Embryonic facial prominence (tissue), 1 donor: ENCODE results near the gene FLYWCH1.

ENCODE experiments used
- DNase-seq: peaks from one replicate; pipeline ENCODE4 v3.0.0-alpha.2; 2016; ENCODE audit errors: extremely low spot score

FLYWCH1 gene

GRCh38 chr16:2985893-2986355 is 74.2 kb downstream of the FLYWCH1 start:
- DNase-seq, result no peak

DNA sequence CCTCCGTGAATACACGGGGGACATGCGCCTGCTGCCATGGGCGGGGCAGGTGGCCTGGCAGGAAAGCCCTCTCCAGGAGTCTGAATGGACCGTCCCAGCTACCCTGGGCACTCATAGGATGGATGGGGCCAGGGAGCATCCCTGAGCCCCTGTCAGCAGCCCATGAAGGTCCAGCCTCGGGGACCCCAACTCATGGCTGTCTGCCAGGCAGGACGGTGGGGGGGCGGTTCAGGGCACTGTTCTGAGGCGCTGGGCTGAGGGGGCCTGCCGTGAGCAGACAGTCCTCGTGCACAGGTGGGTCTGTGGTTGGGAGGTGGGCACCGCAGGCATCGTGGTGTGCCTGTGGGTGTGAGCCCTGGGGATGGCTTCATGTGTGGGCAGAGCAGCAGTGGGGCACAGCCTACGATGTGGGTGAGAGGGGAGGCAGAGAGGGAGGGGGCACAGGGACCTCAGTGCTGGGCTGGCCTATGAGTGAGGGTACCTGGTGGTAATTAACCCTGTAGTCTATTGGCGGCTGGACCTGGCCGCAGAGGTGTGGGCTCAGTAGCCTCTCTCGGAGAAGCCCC is 75.0 kb downstream of the FLYWCH1 start:
- no peak for DNase-seq

DNA sequence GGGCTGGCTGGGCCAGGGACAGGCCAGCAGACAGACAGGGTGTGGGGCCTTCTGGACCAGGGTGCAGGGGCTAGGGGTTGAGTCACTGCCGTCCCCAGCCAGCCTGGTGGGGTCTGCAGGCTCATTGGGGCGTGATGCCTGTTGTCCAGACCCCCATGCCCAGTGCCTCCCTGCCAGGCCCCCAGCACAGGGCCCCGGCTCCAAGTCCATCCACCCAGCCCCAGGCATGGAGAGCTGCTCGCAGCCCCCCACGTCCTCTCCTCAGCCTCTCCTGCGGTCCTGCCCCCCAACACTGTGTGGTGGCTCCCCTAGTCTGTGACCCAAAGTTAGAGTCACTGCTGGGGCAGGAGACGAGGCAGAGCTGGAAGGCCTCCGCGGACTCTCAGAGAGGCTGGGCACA is 75.6 kb downstream of the FLYWCH1 start:
- no peak for DNase-seq

- no peak for DNase-seq
These were observed 76.1 kb downstream of the FLYWCH1 start for GRCh38 chr16:2987833-2988232.

DNA sequence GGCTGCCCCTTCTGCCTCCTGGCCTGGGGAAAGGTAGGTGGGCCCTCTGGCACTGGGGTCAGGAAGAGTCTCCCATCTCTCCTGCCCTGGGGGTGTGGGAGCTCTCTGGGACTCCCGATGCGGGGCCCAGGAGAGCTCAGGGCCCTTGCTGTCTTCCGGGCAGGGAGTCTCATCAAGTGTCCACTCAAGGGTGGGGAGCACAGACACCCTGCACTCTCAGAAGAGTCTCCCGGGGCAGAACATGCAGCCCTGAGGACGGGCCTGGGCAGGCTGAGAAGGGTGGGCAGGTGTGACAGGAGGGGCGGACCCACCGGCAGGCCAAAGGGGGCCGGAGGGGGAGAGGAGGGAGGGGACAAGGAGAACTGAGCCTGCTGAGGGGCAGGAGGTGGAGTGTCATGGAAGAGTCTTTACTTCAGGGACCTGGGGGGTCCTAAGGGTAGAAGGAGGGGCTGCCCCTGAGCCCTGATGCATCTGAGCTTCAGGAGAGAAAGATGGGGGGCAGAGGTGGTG is 76.9 kb downstream of the FLYWCH1 start:
- DNase-seq, result no peak

DNA sequence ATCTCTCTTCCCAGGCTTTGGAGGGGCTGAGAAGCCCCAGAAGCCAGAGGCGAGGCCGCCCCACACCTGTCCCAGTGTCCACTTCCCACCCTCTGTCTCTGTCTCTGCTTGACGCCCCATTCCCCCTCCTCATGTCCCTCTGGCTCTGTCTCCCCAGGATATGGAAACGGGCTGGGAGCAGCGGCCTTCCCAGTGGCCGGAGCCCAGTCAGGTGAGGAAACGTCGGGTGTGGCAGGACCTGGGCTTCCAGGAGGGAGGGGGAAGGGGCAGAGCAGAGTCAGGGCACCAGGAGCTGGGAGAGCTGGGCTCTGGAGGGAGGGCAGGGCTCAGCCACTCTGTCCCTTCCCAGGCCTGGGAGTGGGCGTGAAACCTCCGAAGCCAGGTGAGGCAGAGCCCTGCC is 79.2 kb downstream of the FLYWCH1 start:
- DNase-seq, result no peak

DNA sequence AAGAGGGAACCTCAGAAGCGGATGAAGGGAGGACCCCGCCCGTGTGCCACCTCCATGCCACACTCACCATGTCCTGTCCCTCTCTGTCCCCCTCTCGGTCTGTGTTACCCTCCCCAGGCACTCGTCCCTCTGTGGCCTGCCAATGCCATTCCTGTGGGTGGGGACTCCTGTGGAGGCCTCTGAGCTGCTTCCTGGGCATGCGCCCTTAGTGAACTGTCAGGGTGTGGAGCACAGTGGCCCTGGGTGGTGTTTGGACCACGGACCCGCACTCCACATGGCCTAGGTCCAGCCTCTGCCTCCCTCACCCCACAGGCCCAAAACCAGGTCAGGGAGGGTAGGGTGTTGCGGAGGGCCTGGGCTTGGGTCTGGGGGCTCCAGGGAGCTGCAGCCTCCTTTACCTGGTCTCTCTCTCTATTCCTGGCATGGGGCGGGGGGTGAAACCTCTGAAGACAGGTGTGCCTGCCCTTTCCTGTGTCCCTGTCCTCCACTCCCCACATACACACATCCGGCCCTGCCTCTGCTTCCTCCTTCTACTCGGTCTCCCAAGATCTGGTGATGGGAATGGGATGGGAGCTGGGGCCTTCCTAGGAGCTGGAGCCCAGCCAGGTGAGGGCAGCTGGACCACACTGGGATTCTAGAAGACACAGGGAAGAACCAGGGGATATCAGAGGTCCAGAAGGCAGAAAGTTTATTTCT is 80.0 kb downstream of the FLYWCH1 start:
- no peak for DNase-seq

DNA sequence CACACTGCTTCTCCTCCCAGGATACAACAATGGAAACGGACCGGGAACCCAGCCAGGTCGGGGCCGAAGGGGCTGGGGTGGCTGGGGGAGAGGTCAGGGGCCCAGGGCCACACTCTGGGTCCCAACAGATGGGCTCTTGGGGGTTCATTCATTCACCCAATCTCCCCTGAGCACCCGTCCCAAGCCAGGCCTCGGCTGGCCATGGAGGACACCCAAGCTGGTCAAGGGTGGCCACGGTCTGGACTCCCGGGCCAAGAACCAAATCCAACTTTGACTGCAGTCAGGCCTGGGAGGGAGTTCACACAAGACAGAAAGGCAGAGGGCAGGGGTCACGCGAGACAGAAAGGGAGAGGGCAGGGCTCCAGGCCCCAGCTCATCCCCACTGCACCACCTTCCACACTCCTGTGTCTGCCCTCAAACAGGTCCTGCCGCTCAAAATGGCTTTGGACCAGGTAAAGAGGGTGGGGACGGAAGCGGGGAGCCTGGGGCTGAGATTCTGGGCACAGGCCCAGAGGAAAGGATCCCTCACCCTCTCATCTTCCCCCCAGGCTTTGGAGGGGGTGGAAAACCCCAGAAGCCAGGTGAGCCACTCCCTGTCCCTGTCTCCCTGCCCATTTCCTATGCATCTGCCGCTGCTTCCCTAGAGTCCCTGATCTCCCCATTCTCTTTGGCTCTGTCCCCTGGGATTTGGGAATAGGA is 80.8 kb downstream of the FLYWCH1 start:
- DNase-seq, result no peak

DNA sequence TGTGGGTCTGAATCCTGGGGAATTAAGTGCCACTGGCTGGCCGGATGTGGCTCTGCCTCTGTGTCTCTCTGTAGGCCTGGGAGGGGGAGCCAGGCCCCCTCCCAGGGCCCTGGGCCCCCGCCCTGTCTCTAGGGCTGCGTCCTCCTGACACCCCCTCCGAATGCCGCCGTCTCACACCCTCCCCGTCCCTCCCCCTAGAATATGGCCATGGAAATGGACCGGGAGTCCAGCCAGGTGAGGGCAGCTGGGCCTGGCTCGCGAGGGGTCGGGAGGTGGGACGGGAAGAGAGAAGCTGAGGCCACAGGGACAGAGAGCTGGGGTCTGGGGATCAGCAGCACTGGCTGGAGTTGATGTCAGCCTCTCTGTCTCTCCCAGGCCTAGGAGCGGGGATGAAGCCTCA is 84.6 kb downstream of the FLYWCH1 start:
- no peak for DNase-seq

GRCh38 chr16:2999929-3000328 is 88.2 kb downstream of the FLYWCH1 start:
- no peak for DNase-seq

DNA sequence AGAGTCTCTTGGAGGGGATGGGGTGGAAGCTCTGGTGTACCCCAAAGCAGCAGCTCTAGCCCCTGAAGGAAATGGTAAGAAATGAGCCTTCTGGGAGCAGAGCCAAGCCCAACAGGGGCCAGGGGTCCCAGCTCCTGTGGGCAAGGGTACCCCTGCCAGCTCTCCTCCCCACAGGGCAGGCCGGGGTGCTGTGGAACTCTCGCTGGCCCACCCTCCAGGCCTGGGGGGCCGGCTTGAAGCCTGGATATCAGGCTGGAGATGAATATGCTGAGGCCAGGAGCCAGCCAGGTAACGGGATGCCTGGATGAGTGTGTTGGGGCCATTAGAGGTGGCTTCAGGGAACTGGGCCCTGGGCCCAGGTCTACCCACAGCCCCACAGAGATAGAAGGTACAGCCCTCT is 88.8 kb downstream of the FLYWCH1 start:
- no peak for DNase-seq
